B cell (primary cell): Measurements from ENCODE around the gene THSD4. TPM values are rescaled to one million over a fixed set of nuclear protein-coding genes. Genes with fewer than 3 reads are reported as not detected.

Source experiments
- ATAC-seq: fragments of 200-7000 bp; cut with Tn5 transposase; one replicate; pipeline ENCODE4 v1.10.0; 2021; ENCODE audit warnings: low read depth, mild to moderate bottlenecking, moderate number of reproducible peaks, moderate library complexity
- CTCF ChIA-PET: fragments of 350-600 bp; sonication (Branson Sonifier 250); formaldehyde crosslinking; loops from one replicate; lab custom pipeline; 2021; ENCODE audit warnings: antibody characterized with exemption, inconsistent platforms; lab: Charles Lee
- POLR2A ChIA-PET: fragments of 350-600 bp; sonication (Branson Sonifier 250); formaldehyde crosslinking; loops from one replicate; lab custom pipeline; 2021; ENCODE audit warnings: antibody characterized with exemption; lab: Charles Lee
- DNase-seq: peaks from one replicate; pipeline ENCODE4 v3.0.0; 2013
- H2AFZ ChIP-seq: 2 replicates; pipeline ENCODE4 v1.6.1; 2012; ENCODE audit warnings: mild to moderate bottlenecking, low read depth, low read length; ENCODE audit not compliant: insufficient read depth, poor library complexity, severe bottlenecking
- H3K27ac ChIP-seq, 2 donors: 1 replicate in 1 of 2; 2 replicates in 1 of 2; pipeline ENCODE4 v1.5.1; 2012 to 2013; ENCODE audit warnings: low read length in 2 of 2, mild to moderate bottlenecking in 2 of 2, moderate library complexity in 1 of 2
- H3K27me3 ChIP-seq, 4 experiments: fragments of 200-600 bp in 1 of 4; sonication (generic) in 1 of 4; replicated peaks in 1 of 4; 1 replicate in 2 of 4; 2 replicates in 2 of 4; pipeline versions ENCODE4 v1.6.1 to v1.7.0; 2013 to 2016; ENCODE audit warnings: low read length in 3 of 4, mild to moderate bottlenecking in 2 of 4, mixed read lengths in 1 of 4, moderate library complexity in 1 of 4; ENCODE audit not compliant: insufficient read depth in 4 of 4, control insufficient read depth in 3 of 4; ENCODE audit errors: control extremely low read depth in 1 of 4
- H3K36me3 ChIP-seq, 2 experiments: replicated peaks in 1 of 2; 1 replicate in 1 of 2; 2 replicates in 1 of 2; pipeline versions ENCODE4 v1.6.1 to v1.7.1; 2013; ENCODE audit warnings: low read length in 1 of 2; ENCODE audit not compliant: insufficient read depth in 2 of 2, control insufficient read depth in 1 of 2; ENCODE audit errors: control extremely low read depth in 1 of 2, extremely low read depth in 1 of 2
- H3K4me1 ChIP-seq, 2 donors: fragments of 200-600 bp in 1 of 2; sonication (generic) in 1 of 2; 1 replicate in 1 of 2; 2 replicates in 1 of 2; pipeline versions ENCODE4 v1.5.1 to v1.6.1; 2013 to 2017; ENCODE audit warnings: low read length in 2 of 2; ENCODE audit not compliant: control insufficient read depth in 2 of 2, insufficient read depth in 2 of 2
- H3K4me2 ChIP-seq: replicated peaks from 2 replicates; pipeline ENCODE3; 2012; ENCODE audit warnings: mild to moderate bottlenecking, low read depth, low read length; ENCODE audit not compliant: poor library complexity, severe bottlenecking
- H3K4me3 ChIP-seq, 5 experiments: fragments of 200-600 bp in 1 of 5; sonication (generic) in 1 of 5; 1 replicate in 3 of 5; 2 replicates in 2 of 5; pipeline versions ENCODE4 v1.5.1 to v1.7.0; 2011 to 2016; ENCODE audit warnings: low read length in 4 of 5, mild to moderate bottlenecking in 4 of 5, low read depth in 2 of 5, control low read depth in 1 of 5, moderate library complexity in 1 of 5; ENCODE audit not compliant: insufficient read depth in 1 of 5; ENCODE audit errors: control extremely low read depth in 1 of 5, extremely low read depth in 1 of 5
- H3K79me2 ChIP-seq: fragments of 200-600 bp; sonication (generic); one replicate; pipeline ENCODE4 v1.6.0; 2016; ENCODE audit warnings: low read length; ENCODE audit not compliant: control insufficient read depth, insufficient read depth
- H3K9ac ChIP-seq: fragments of 200-600 bp; sonication (generic); 2 replicates; pipeline ENCODE4 v1.6.1; 2017; ENCODE audit warnings: mild to moderate bottlenecking, low read length, moderate library complexity
- H3K9me3 ChIP-seq, 3 donors: one replicate each; pipeline versions ENCODE4 v1.6.1 to v1.7.1; 2013; ENCODE audit warnings: low read length in 2 of 3; ENCODE audit not compliant: control insufficient read depth in 2 of 3, insufficient read depth in 1 of 3; ENCODE audit errors: control extremely low read depth in 1 of 3
- H4K20me1 ChIP-seq: 2 replicates; pipeline ENCODE4 v1.6.0; 2012; ENCODE audit warnings: mild to moderate bottlenecking, low read length; ENCODE audit not compliant: insufficient read depth, control insufficient read depth, poor library complexity, severe bottlenecking
- H3K27ac Mint-ChIP-seq: one replicate; pipeline ENCODE4 v1.8.0; 2021; ENCODE audit warnings: mixed read lengths
- H3K27me3 Mint-ChIP-seq: one replicate; pipeline ENCODE4 v1.8.0; 2021; ENCODE audit warnings: mixed read lengths
- H3K4me1 Mint-ChIP-seq: one replicate; pipeline ENCODE4 v1.8.0; 2021; ENCODE audit warnings: mixed read lengths
- H3K4me3 Mint-ChIP-seq: one replicate; pipeline ENCODE4 v1.8.0; 2021; ENCODE audit warnings: mixed read lengths
- H3K9me3 Mint-ChIP-seq: one replicate; pipeline ENCODE4 v1.8.0; 2022; ENCODE audit warnings: mixed read lengths; ENCODE audit not compliant: insufficient read depth
- CTCF ChIP-seq: fragments of 200-600 bp; IDR thresholded peaks from one replicate; pipeline ENCODE4 v1.8.0; 2022; ENCODE audit warnings: antibody characterized with exemption, mild to moderate bottlenecking
- EZH2 ChIP-seq: IDR thresholded peaks from 2 replicates; pipeline ENCODE4 v1.6.1; 2012; ENCODE audit warnings: borderline replicate concordance, low read depth, mild to moderate bottlenecking, moderate library complexity, low read length; ENCODE audit not compliant: insufficient read depth, poor library complexity, severe bottlenecking
- WGBS: methylation state at CpG from one replicate; pipeline ENCODE4 v1.1.5; 2013; ENCODE audit warnings: missing lambda C conversion rate; ENCODE audit not compliant: insufficient coverage; 5-methylcytosine and 5-hydroxymethylcytosine counted together
- intact Hi-C: fragments of 100-400 bp; cut with micrococcal nuclease; formaldehyde crosslinking; loops from one replicate; pipeline ENCODE4 v1.10.0; 2022
- polyA plus RNA-seq: library from polyadenylated mRNA; depleted of rRNA; stranded (reverse); fragments of >200 nt; gene quantifications from 2 replicates; pipeline ENCODE4 v1.2.3, GENCODE V29; 2012
- total RNA-seq, 2 donors: library from RNA; stranded (reverse); fragments of 120-200 nt in 1 of 2; gene quantifications; 1 replicate in 1 of 2; 2 replicates in 1 of 2; pipeline versions ENCODE4 v1.2.3 to v1.2.4, GENCODE V29; 2013 to 2022

THSD4 gene
- total and polyA plus RNA-seq, 2 donors (not counting 1 experiment from before 2014, with no cell fraction given): not detected

- H3K4me1 ChIP-seq: no peaks in the 10 kb centered on the region
- no peak overlapping the region for H2AFZ ChIP-seq
- ChIA-PET CTCF (no interaction called here), POLR2A (no interaction called here)
- H3K4me2 ChIP-seq: no peak overlapping the region
- H3K4me3 ChIP-seq: no peak overlapping the region
- no peak for DNase-seq
- no peaks in the 10 kb centered on the region for H4K20me1 ChIP-seq
- Mint-ChIP-seq H3K4me3 (no peak overlapping the region), H3K4me1 (no peaks in the 10 kb centered on the region), H3K27ac (no peak overlapping the region), H3K27me3 (peaks cover 4% of the 10 kb centered on the region), H3K9me3 (no peaks in the 10 kb centered on the region)
- intact Hi-C loops: no loop called here
- H3K9me3 ChIP-seq: peaks cover 0 to 2% (median 0%) of the 10 kb centered on the region in 3 donors
- H3K27ac ChIP-seq: no peak overlapping the region
- no peaks in the 10 kb centered on the region for H3K36me3 ChIP-seq
- TF ChIP-seq CTCF: no peak
- TF ChIP-seq EZH2: no peak
- no peak for ATAC-seq
- no peak overlapping the region for H3K9ac ChIP-seq
- no CpG with 5 or more reads among the region's 5 CpGs for WGBS
- peaks cover 0 to 2% (median 0%) of the 10 kb centered on the region in 4 experiments for H3K27me3 ChIP-seq
- no peaks in the 10 kb centered on the region for H3K79me2 ChIP-seq
These were observed 16.5 kb downstream of the THSD4 start for GRCh38 chr15:71131601-71132362.

- Mint-ChIP-seq H3K4me3 (no peak overlapping the region), H3K4me1 (no peaks in the 10 kb centered on the region), H3K9me3 (no peaks in the 10 kb centered on the region), H3K27me3 (peaks cover 4% of the 10 kb centered on the region), H3K27ac (no peak overlapping the region)
- Histone ChIP-seq H3K36me3 (no peaks in the 10 kb centered on the region), H3K27ac (no peak overlapping the region), H3K79me2 (no peaks in the 10 kb centered on the region), H2AFZ (no peak overlapping the region), H3K4me2 (no peak overlapping the region), H3K4me3 (no peak overlapping the region), H4K20me1 (no peaks in the 10 kb centered on the region), H3K27me3 (peaks cover 0 to 2% (median 0%) of the 10 kb centered on the region in 4 experiments), H3K4me1 (no peaks in the 10 kb centered on the region), H3K9me3 (peaks cover 0 to 5% (median 0%) of the 10 kb centered on the region in 3 donors), H3K9ac (no peak overlapping the region)
- DNase-seq (no peak), ATAC-seq (no peak)
- intact Hi-C loops: no loop called here
- WGBS: 67% methylated on average over 10 of the region's 12 CpGs
- TF ChIP-seq CTCF: no peak
- TF ChIP-seq EZH2: no peak
- ChIA-PET POLR2A (no interaction called here), CTCF (no interaction called here)
These were observed 18.6 kb downstream of the THSD4 start for GRCh38 chr15:71133747-71134472.
